Uterus (tissue), 2 donors: Measurements from ENCODE around the gene DPH1.

Source experiments
- POLR2A ChIP-seq, 2 donors: fragments of 450-650 bp; IDR thresholded peaks; one replicate each; pipeline ENCODE4 v1.6.1; 2016; ENCODE audit warnings: antibody characterized with exemption in 2 of 2, mild to moderate bottlenecking in 1 of 2, moderate library complexity in 1 of 2
- TF ChIP-seq, protein P1 (sequence below), 4 experiments: fragments of 200-600 bp in 2 of 4; fragments of 450-650 bp in 2 of 4; sonication (generic) in 2 of 4; IDR thresholded peaks; one replicate each; pipeline ENCODE4 v1.5.1; 2016 to 2019; ENCODE audit warnings: antibody characterized with exemption in 4 of 4, mild to moderate bottlenecking in 2 of 4, moderate library complexity in 1 of 4

DNA sequence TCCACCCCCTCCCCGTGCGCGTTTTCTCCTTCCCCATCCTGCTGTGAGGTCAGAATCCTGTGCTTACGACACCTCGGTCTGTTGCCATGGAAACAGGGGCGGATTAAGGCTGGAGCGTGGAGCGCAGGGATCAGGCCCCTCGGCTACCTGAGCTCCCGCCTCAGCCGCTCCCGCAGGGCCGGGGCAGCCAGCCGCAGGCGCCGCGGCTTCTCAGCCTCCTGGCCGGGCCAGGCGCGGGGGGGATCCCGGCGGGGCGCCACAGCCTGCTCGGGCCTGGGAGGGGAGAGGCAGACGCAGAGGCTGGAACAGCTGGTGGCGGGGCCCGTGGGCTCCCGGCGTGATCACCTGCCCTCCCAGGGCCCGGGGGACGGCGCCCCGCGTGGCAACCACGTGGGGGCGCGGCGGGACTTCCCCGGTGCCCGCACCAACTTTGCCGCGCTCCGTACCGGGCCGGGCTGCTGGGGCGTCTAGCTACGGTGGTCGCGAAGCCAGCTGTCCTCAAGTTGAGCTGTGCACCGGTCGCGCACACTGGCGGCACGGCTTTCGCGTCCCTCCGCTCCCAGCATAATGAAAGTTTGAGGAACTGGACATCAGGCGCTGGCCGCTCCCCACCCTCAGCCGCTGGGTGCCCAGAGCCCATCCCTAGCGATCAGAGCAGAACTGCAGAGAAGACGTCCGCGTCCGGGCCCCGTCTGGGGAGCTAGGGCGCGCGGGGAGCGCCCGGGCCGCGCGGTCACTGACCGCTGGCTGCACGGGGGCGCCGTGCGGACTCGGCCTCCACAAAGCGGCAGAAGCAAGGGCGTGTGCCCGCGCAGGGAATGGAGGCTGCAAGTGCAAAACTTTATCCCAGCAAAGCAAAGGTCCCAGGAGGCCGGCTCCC is 6.0 kb upstream of the DPH1 start:
- TF ChIP-seq, protein P1, sequence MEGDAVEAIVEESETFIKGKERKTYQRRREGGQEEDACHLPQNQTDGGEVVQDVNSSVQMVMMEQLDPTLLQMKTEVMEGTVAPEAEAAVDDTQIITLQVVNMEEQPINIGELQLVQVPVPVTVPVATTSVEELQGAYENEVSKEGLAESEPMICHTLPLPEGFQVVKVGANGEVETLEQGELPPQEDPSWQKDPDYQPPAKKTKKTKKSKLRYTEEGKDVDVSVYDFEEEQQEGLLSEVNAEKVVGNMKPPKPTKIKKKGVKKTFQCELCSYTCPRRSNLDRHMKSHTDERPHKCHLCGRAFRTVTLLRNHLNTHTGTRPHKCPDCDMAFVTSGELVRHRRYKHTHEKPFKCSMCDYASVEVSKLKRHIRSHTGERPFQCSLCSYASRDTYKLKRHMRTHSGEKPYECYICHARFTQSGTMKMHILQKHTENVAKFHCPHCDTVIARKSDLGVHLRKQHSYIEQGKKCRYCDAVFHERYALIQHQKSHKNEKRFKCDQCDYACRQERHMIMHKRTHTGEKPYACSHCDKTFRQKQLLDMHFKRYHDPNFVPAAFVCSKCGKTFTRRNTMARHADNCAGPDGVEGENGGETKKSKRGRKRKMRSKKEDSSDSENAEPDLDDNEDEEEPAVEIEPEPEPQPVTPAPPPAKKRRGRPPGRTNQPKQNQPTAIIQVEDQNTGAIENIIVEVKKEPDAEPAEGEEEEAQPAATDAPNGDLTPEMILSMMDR (IDR thresholded peaks at IDR 0.05), result no peak
- peak in 1 of 2 donors; percentile 13 for TF ChIP-seq POLR2A (IDR thresholded peaks at IDR 0.05)
